GM12891 (cell line): ENCODE results near the gene S100A5.

ENCODE experiments used
- PAX5 ChIP-seq: IDR thresholded peaks from 2 replicates; pipeline ENCODE4 v1.6.1; 2011; ENCODE audit warnings: low read length, moderate library complexity, mild to moderate bottlenecking; ENCODE audit not compliant: insufficient read depth, severe bottlenecking
- POLR2A ChIP-seq: IDR thresholded peaks from 2 replicates; pipeline ENCODE4 v1.6.1; 2011; ENCODE audit warnings: low read depth, low read length, control low read depth
- POLR2AphosphoS5 ChIP-seq: IDR thresholded peaks from 2 replicates; pipeline ENCODE4 v1.6.1; 2011; ENCODE audit warnings: low read depth, low read length, control low read depth
- TAF1 ChIP-seq: IDR thresholded peaks from 2 replicates; pipeline ENCODE4 v1.6.1; 2011; ENCODE audit warnings: low read depth, low read length, control low read depth

DNA sequence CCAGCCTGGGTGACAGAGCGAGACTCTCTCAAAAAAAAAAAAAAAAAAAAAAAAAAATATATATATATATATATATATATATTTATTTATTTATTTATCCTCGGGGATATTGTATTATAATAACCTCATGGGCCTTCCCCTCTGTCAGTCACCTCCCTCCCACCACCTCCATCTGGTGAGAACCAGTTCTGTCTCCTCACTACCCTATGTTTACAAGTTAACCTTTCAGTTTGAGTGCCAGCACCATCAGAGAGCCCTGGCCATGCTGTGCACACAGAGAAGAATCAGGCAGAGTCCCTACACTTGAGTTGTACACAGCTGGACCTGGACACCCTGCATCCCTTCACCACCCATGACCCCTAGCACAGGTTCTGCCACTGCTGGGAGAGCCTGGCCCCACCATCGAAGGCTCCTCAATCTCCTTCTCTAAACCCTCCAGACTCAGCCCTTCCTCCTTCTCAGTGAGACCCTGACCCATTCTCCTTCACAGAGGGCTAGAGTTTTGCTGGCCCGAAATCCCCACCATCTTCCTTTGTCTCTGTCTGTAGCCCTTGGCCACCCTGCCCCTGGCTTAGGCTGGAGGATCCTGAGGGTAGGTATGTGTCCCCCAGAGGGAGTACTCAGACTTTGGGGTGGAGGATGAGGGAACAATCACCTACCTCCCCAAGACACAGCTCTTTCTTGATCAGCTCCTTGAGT, 1.2 kb downstream of the S100A5 start:
- TF ChIP-seq POLR2A = no peak
- no peak for TF ChIP-seq POLR2AphosphoS5
- no peak for TF ChIP-seq TAF1
- no peak for TF ChIP-seq PAX5
